Mucosa of stomach (tissue), 1 donor: ENCODE results near the gene KIRREL3.

Experiments used
- H3K27me3 ChIP-seq: one replicate; pipeline ENCODE4 v1.7.0; 2013; ENCODE audit warnings: mild to moderate bottlenecking, low read length; ENCODE audit not compliant: control insufficient read depth, insufficient read depth
- H3K36me3 ChIP-seq: one replicate; pipeline ENCODE4 v1.7.0; 2013; ENCODE audit warnings: low read length; ENCODE audit not compliant: control insufficient read depth, insufficient read depth
- H3K4me1 ChIP-seq: one replicate; pipeline ENCODE4 v1.7.0; 2013; ENCODE audit warnings: mild to moderate bottlenecking, low read length; ENCODE audit not compliant: control insufficient read depth, insufficient read depth
- H3K4me3 ChIP-seq: one replicate; pipeline ENCODE4 v1.7.0; 2013; ENCODE audit warnings: low read length
- H3K9ac ChIP-seq: one replicate; pipeline ENCODE4 v1.7.0; 2013; ENCODE audit warnings: mild to moderate bottlenecking, low read length, moderate library complexity
- H3K9me3 ChIP-seq: one replicate; pipeline ENCODE4 v1.7.0; 2013; ENCODE audit warnings: mild to moderate bottlenecking, low read length, moderate library complexity; ENCODE audit not compliant: control insufficient read depth
- donor health status: Pancreatic carcinoma.

Gene KIRREL3

DNA sequence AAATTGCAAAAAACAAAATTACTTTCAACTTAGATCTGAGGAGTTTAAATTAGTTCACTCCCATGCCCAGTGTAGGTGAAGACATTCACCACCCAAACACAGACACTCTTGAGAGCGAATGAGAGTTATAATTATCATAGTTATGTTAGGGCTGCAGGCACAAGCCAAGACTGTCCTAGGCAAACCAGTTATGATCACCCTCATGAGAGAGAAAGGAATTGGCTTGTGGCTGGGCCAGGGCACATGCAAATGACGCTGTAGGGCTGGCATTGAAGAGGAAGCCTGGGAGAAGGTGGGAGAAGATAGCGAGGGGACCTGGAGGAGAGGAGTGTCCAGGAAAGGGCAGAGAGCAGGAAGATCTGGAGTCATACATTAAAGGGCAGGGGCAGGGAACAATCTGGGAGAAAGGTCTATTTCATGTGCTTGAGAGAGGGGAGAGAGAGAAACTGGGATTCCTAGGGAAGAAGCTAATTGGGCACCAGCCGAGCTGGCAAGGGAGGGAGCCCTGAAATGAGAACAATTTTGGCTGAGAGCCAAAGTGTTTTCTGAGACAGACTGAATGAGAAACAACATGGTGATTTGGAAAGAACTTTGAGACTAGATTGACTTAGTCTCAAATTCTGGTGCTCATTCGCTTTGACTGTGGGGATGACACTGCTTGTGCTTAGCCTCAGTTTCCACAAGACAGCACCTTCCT, 279.9 kb downstream of the KIRREL3 start:
- Histone ChIP-seq H3K4me3 (no peak overlapping the region), H3K9ac (no peak overlapping the region), H3K9me3 (no peaks in the 10 kb centered on the region), H3K36me3 (no peaks in the 10 kb centered on the region), H3K4me1 (no peaks in the 10 kb centered on the region), H3K27me3 (peaks cover 7% of the 10 kb centered on the region)

DNA sequence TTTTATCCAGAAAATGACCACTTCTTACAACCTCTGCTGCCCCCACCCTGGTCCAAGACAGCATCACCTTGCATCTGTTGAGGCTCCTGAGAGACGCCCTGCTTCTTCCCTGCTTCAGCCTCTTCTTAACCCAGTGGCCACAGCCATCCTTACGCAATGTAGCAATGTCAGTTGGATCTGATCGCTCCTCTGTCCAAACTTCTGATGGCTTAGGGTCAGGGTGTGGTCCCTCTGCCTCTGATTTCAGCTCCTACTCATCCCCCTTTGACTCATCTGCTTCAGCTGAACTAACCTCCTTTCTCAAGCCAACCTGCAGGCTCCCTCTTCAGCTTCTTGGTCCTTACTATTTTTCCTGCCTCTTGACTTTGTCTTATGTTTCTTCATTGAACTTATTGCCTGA, 280.8 kb downstream of the KIRREL3 start:
- no peaks in the 10 kb centered on the region for H3K4me1 ChIP-seq
- H3K9ac ChIP-seq: no peak overlapping the region
- H3K27me3 ChIP-seq: no peaks in the 10 kb centered on the region
- no peaks in the 10 kb centered on the region for H3K9me3 ChIP-seq
- H3K4me3 ChIP-seq: no peak overlapping the region
- H3K36me3 ChIP-seq: no peaks in the 10 kb centered on the region

DNA sequence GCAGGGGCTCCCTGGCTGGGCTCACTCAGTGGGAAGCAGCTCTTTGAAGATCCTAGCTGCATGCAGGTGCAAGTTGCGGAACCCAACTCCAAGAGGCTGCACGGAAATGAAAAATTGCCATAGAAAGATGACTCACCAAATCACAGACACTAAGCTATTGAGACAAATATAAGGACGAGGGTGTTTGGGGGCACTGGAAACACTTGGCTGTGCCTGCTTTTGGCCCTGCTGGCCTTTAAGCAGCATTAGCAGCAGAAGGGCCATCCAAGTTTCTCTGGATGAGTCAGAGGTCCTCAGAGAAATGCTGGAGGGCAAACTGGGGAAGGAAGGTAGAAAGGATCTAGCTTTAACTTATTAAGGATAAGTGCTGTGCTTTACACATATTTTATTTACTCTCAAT, 282.3 kb downstream of the KIRREL3 start:
- H3K27me3 ChIP-seq: peaks cover 10% of the 10 kb centered on the region
- no peaks in the 10 kb centered on the region for H3K9me3 ChIP-seq
- no peaks in the 10 kb centered on the region for H3K36me3 ChIP-seq
- H3K4me1 ChIP-seq: no peaks in the 10 kb centered on the region
- no peak overlapping the region for H3K4me3 ChIP-seq
- no peak overlapping the region for H3K9ac ChIP-seq

DNA sequence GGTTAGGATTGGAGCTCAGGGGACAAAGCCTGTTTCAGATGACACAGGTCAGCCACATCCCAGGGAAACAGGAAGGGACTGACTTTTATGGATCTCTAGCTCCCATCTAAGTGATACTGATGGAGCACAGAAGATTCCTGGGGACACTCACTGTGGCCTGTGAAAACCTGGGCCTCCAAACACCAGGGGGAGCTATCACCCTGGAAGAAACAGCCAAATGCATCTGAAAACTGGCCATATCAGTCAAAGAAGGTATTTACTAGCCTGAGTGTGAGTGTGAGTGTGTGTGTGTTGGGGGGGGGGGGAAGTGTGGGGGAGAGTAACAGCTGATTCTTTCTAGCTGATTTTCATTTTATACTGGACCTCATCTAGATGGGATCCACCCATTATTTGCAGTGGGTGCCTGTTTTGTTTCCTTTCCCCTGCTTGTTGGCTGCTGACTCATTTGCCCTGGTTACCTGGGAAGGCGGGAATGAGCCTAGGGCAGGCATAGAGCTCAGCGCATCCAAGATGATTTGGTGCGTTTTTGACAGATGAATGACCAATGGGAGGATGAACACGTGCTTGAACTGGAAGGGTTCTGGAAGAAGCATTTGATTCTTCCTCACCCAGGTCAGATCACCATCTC, 284.0 kb downstream of the KIRREL3 start:
- no peaks in the 10 kb centered on the region for H3K4me1 ChIP-seq
- H3K36me3 ChIP-seq: no peaks in the 10 kb centered on the region
- H3K9ac ChIP-seq: no peak overlapping the region
- H3K27me3 ChIP-seq: peaks cover 19% of the 10 kb centered on the region
- no peaks in the 10 kb centered on the region for H3K9me3 ChIP-seq
- H3K4me3 ChIP-seq: no peak overlapping the region

DNA sequence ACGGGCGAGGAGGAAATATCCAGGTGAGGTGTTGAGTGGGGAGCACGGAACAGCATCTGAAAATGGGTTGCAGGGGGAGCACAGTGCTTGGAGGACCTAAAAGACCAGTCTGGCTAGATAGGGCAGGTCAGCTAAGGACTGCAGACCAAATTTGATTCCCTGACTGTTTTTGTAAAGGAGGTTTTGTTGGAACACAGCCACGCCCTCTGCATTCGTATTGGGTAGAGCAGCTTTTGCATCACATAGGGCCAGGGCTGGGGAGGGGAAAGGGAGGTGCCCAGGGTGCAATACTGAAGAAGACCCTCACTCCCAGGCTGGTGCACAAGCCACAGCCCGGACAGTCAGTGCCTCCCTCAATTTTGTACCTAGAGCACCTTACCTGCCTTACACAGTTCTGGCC, 286.8 kb downstream of the KIRREL3 start:
- Histone ChIP-seq H3K9me3 (no peaks in the 10 kb centered on the region), H3K4me3 (no peak overlapping the region), H3K36me3 (no peaks in the 10 kb centered on the region), H3K27me3 (peaks cover 27% of the 10 kb centered on the region), H3K9ac (no peak overlapping the region), H3K4me1 (no peaks in the 10 kb centered on the region)

DNA sequence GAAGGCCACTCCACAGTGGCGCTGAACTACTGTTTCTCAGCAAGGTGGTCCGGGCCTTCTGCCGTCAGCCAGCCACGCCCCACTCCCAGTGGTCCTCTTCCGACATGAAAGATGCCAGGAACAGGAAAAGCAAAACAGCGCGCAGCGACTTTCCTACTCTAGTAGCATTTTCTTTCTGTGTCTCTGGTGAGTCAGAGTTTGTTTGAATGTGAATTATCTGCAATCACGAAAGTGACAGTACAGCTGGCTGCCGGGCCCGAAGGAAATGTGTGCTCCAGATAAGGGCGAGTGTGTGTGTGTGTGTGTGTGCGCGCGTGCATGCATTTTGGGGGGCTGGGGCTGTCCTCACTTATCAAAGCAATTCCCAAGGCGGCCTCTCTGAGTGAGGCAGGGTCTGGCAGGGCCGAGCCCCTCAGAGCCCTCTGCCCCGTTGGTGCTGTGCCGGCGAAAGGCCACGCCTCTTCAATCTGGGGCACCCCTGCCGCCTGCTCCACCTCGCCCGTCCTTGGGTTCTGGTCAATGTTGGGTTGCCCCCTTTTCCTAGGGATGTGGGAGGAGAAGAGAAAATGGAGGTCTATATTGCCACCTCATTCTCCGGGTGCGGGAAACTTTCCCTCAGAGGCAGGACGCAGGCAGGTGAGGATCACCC, 288.5 kb downstream of the KIRREL3 start:
- Histone ChIP-seq H3K9me3 (no peaks in the 10 kb centered on the region), H3K4me1 (no peaks in the 10 kb centered on the region), H3K4me3 (no peak overlapping the region), H3K36me3 (no peaks in the 10 kb centered on the region), H3K9ac (no peak overlapping the region), H3K27me3 (peaks cover 27% of the 10 kb centered on the region)

DNA sequence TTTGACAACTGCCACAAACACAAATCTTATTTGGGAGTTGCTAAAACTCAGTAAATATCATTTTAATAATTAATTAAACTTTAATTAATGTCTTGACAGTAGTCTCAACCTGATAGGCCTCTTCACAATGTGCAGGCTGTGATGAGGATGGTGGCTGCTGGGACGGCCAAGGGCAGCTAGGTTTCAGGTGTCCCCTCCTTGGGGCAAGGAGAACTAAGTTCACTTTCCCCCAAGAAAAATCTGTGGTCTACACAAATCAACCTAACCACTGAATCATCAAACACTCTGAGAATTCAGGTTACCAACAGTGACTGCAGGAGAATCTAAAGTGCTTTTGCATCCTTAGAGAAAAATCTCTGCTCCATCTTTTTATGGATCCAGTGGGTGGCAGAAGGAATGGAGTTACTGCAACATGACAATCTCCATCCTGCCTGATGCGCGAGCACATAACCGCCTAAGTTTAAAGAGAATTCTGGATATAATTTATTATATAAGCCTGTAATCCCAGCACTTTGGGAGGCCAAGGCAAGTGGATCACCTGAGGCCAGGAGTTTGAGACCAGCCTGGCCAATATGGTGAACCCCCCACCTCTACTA, 289.7 kb downstream of the KIRREL3 start:
- H3K4me1 ChIP-seq: no peaks in the 10 kb centered on the region
- no peak overlapping the region for H3K4me3 ChIP-seq
- H3K9me3 ChIP-seq: no peaks in the 10 kb centered on the region
- H3K9ac ChIP-seq: no peak overlapping the region
- H3K27me3 ChIP-seq: peaks cover 27% of the 10 kb centered on the region
- no peaks in the 10 kb centered on the region for H3K36me3 ChIP-seq

DNA sequence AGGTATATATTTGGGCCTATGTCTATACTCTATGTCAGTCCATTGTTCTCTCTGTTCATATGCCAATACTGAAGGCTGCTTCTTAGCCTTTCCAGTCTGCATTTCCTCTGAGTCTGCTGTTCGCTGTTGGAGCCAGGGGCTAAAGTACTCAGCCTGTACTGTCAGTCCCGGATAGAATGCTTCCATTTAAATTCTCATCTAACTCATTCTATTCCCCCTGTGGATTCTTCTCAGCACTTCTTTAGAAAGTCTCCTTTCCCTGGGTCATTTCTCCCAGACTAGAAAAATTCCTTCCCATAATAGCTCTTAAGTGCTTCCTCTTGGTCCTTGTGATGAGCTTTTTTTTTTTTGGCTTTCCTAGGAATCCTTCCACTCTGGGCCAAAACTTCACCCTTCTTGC, 293.1 kb downstream of the KIRREL3 start:
- Histone ChIP-seq H3K27me3 (peaks cover 9% of the 10 kb centered on the region), H3K9me3 (no peaks in the 10 kb centered on the region), H3K36me3 (no peaks in the 10 kb centered on the region), H3K4me3 (no peak overlapping the region), H3K9ac (no peak overlapping the region), H3K4me1 (no peaks in the 10 kb centered on the region)

DNA sequence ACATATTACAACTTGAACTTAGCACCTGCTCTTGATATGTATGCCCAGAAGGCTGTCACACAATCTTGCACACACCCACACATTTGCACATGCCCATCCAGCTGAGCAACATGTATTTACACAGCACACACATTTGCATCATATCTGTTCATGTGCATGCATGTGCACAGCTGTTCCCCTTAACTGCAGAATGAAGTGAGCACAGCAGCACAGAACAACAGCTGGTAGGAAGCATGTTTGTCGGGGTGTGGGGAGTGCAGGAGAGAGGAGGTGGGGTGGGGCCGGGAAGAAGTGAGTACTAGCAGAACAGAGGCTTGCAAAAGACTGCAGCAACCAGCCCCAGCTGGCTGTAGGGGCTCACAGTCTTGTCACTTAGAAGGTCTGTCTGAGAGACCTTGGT, 296.5 kb downstream of the KIRREL3 start:
- no peaks in the 10 kb centered on the region for H3K36me3 ChIP-seq
- no peak overlapping the region for H3K9ac ChIP-seq
- peaks cover 4% of the 10 kb centered on the region for H3K27me3 ChIP-seq
- no peak overlapping the region for H3K4me3 ChIP-seq
- no peaks in the 10 kb centered on the region for H3K4me1 ChIP-seq
- no peaks in the 10 kb centered on the region for H3K9me3 ChIP-seq

DNA sequence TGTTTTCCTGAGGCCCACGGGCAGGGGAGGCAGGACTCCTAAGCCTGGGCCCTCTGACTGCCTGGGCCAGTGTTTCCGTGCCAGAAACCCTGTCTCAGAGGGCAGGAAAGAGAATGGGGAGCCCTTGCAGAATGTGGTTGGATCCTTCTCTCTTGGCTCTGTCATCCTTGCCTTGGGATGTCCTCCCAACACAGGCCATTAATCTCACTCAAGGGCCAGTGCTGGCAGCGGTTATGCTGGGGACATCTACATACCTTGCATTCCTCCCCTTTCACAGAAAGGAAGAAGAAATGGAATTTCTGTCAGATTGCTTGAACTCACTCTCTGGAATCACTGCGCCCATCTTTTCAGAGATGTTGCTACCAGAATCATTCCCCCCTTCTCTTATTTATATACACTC, 296.9 kb downstream of the KIRREL3 start:
- H3K4me3 ChIP-seq: no peak overlapping the region
- no peak overlapping the region for H3K9ac ChIP-seq
- no peaks in the 10 kb centered on the region for H3K4me1 ChIP-seq
- no peaks in the 10 kb centered on the region for H3K36me3 ChIP-seq
- no peaks in the 10 kb centered on the region for H3K9me3 ChIP-seq
- H3K27me3 ChIP-seq: peaks cover 4% of the 10 kb centered on the region

DNA sequence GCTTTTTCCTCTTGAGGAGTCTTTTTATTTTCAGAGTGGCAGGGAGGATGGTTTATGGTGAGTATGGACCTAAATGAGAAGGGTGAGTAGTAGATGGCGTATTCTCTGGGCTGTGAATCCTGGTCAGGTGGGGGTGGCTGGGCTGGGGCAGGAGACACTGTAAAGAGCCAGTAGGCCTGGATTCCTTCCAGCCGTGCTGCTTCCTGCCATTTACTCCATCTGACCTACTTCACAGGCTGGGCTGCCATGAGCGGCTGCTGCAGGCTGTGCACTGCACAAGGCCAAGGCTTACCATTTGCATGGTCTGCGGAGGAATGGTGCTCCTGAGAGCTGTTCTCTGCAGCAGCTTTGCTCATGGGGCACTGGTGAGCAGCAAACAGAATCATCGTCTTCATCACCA, 297.6 kb downstream of the KIRREL3 start:
- H3K4me1 ChIP-seq: no peaks in the 10 kb centered on the region
- no peak overlapping the region for H3K9ac ChIP-seq
- no peak overlapping the region for H3K4me3 ChIP-seq
- no peaks in the 10 kb centered on the region for H3K9me3 ChIP-seq
- peaks cover 4% of the 10 kb centered on the region for H3K27me3 ChIP-seq
- H3K36me3 ChIP-seq: no peaks in the 10 kb centered on the region

DNA sequence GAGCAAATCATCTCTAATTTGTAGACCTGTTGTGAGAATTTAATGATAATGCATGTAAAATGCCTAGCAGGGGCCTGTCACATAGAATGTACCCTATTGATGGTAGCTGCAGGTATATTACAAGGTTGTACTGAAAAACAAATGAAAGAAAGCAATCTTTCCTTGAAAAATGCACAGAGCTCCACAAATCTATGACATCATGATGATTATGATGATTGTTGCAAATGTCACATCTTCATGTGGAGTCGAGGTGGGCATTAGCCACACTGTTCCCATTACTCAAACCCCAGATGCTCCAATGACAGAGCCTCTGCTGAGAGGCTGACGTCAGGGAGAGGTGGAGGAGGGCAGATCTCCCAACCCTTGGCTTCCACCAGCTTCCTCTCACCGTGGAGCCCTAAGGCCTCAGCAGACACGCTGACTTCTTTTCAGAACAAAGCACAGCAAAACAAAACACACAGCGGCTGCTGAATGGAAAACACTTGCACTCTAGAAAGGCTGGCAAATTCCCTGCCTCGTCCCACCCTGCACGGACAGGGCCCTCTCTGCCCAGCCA, 298.3 kb downstream of the KIRREL3 start:
- Histone ChIP-seq H3K9me3 (no peaks in the 10 kb centered on the region), H3K9ac (no peak overlapping the region), H3K27me3 (peaks cover 4% of the 10 kb centered on the region), H3K36me3 (no peaks in the 10 kb centered on the region), H3K4me1 (no peaks in the 10 kb centered on the region), H3K4me3 (no peak overlapping the region)
